Measurements from ENCODE around the gene IFT80. TPM values are rescaled to one million over a fixed set of nuclear protein-coding genes. Genes with fewer than 3 reads are reported as not detected.
A peak's percentile ranks its signal among the peaks of the same experiment; 100 is the strongest.

The IFT80 gene
- total and polyA plus RNA-seq, 9 of the 15 experiments (the other 6 are each of a cell fraction or from before 2014, with no cell fraction given) = 6.7 to 21.1 (median 16.4) TPM

DNA sequence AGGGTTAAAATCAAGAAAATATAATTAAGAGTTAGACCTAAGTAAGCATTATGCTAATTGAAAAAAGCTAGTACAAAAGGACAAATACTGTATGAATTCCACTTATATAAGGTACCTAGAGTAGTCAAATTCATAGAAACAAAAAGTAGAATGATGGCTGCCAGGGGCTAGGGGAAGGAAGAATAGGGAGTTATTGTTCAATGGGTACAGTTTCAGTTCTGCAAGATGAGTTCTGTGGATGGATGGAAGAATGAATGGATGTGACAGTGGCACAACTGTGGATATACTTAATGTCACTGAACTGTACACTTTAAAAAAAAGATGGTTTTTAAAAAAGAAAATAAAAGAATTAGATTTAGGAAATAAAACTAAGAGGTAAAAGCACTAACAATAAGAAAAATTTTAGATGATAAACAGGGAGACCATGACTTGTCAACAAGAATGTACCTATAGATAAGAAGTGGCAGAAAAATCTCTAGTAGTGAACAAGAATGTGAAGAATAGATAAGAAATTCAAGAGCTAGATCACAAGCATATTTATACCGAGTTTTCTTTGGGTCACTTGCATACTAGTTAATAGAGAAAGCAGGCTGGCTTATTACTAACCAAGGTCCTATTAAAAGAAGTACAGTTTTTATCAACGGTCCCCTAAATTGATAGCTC lies 5.5 kb downstream of the IFT80 start (continued):
- TF ChIP-seq CHD7 (IDR thresholded peaks at IDR 0.05; ENCODE audit: low read depth, low read length) (no peak), DNMT1 (IDR thresholded peaks at IDR 0.05) (no peak), RBM22 (IDR thresholded peaks at IDR 0.05; ENCODE audit: low read depth, low read length, poor library complexity, severe bottlenecking) (no peak), NFIC (IDR thresholded peaks at IDR 0.05) (peak; percentile 38; the same call in 1 of the 2 replicates)
- TF ChIP-seq, protein P1, sequence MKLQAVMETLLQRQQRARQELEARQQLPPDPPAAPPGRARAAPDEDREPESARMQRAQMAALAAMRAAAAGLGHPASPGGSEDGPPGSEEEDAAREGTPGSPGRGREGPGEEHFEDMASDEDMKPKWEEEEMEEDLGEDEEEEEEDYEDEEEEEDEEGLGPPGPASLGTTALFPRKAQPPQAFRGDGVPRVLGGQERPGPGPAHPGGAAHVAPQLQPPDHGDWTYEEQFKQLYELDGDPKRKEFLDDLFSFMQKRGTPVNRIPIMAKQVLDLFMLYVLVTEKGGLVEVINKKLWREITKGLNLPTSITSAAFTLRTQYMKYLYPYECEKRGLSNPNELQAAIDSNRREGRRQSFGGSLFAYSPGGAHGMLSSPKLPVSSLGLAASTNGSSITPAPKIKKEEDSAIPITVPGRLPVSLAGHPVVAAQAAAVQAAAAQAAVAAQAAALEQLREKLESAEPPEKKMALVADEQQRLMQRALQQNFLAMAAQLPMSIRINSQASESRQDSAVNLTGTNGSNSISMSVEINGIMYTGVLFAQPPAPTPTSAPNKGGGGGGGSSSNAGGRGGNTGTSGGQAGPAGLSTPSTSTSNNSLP (IDR thresholded peaks at IDR 0.05; ENCODE audit: borderline replicate concordance, low read depth, low read length) = 0 out of 2 replicates have a peak, but pooled peaks have one; percentile 20

All from K562 (cell line).